Hematopoietic multipotent progenitor cell (in vitro differentiated cells): Measurements from ENCODE around the gene CPNE2. TPM values are rescaled to one million over a fixed set of nuclear protein-coding genes. Genes with fewer than 3 reads are reported as not detected.
A peak's percentile ranks its signal among the peaks of the same experiment; 100 is the strongest.
"Not testable (repeated sequence)": the region's sequence is repeated elsewhere in the genome, so short reads cannot be mapped to it uniquely, and the experiment has no call there.

Source experiments
- DNase-seq, 3 donors: peaks; one replicate each; pipeline ENCODE4 v3.0.0-alpha.2; 2011 to 2015; ENCODE audit warnings: low read depth in 2 of 3, low spot score in 2 of 3
- total RNA-seq: library from RNA; depleted of rRNA; stranded (reverse); fragments of >200 nt; gene quantifications from one replicate; pipeline ENCODE4 v1.2.3, GENCODE V29; 2012

Gene CPNE2
- total RNA-seq, 1 donor = 33.1 TPM

GRCh38 chr16:57163842-57164241 lies 71.5 kb downstream of the CPNE2 start:
- no peak for DNase-seq

GRCh38 chr16:57165483-57165882 lies 73.1 kb downstream of the CPNE2 start:
- DNase-seq = no peak

- DNase-seq = no peak
Measured at GRCh38 chr16:57165938-57166337, 73.6 kb downstream of the CPNE2 start.

GRCh38 chr16:57166451-57166850 lies 74.1 kb downstream of the CPNE2 start:
- DNase-seq = no peak

- no peak for DNase-seq
Measured at GRCh38 chr16:57166951-57167350, 74.6 kb downstream of the CPNE2 start.

- DNase-seq = no peak
Measured at GRCh38 chr16:57167538-57167937, 75.2 kb downstream of the CPNE2 start.

- peak; percentile 37 to 86 (median 73) for DNase-seq
Measured at GRCh38 chr16:57167953-57168352, 75.6 kb downstream of the CPNE2 start.

GRCh38 chr16:57169327-57169726 lies 76.9 kb downstream of the CPNE2 start:
- DNase-seq = no peak

GRCh38 chr16:57172721-57173290 lies 80.4 kb downstream of the CPNE2 start:
- DNase-seq = no peak

GRCh38 chr16:57175896-57176295 lies 83.5 kb downstream of the CPNE2 start:
- DNase-seq = no peak

GRCh38 chr16:57178196-57178595 lies 85.8 kb downstream of the CPNE2 start:
- no peak for DNase-seq

- DNase-seq = no peak
Measured at GRCh38 chr16:57178793-57179212, 86.4 kb downstream of the CPNE2 start.

GRCh38 chr16:57179215-57179828 lies 86.9 kb downstream of the CPNE2 start:
- no peak for DNase-seq

- DNase-seq = no peak
Measured at GRCh38 chr16:57184113-57184512, 91.7 kb downstream of the CPNE2 start.

- DNase-seq = no peak
Measured at GRCh38 chr16:57184887-57185445, 92.6 kb downstream of the CPNE2 start.

GRCh38 chr16:57185446-57185944 lies 93.1 kb downstream of the CPNE2 start:
- DNase-seq = peak in 2 of 3 donors; percentile 54

GRCh38 chr16:57185945-57186871 lies 93.8 kb downstream of the CPNE2 start, which contains the start of the genes PSME3IP1 and RSPRY1:
PSME3IP1 (minus strand) TSS chr16:57186039; CDS start chr16:57173854, 12,185 bp downstream.
RSPRY1 (plus strand) TSS chr16:57186329; CDS start chr16:57204659, 18,330 bp downstream.
- DNase-seq = peak; percentile 97 to 100 (median 100)

GRCh38 chr16:57186872-57187854 lies 94.8 kb downstream of the CPNE2 start:
- peak in 2 of 3 donors; percentile 18 to 20 for DNase-seq

GRCh38 chr16:57187902-57188710 lies 95.7 kb downstream of the CPNE2 start:
- DNase-seq = not testable (repeated sequence)
